ENCODE measurements around the gene GREB1.
"Not testable (repeated sequence)": the region's sequence is repeated elsewhere in the genome, so short reads cannot be mapped to it uniquely, and the experiment has no call there.

The GREB1 gene

DNA sequence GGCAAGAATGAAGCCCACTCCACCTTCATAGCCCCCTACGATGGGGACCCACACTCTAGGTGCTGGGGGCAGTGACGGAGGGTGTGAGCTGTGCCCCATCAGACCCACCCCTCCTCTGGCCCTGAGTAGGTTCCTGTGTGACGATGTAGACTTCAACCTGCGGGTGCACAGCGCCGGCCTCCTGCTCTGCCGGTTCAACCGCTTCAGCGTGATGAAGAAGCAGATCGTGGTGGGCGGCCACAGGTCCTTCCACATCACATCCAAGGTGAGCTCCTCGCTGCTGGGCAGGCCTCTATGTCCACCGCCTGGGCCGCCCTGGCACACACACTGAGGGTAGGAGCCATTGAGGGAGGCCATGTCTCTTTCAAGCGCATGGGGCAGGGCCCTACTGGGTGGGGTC lies 101.3 kb downstream of the GREB1 start:
- DNase-seq (ENCODE audit: low read depth) = no peak

DNA sequence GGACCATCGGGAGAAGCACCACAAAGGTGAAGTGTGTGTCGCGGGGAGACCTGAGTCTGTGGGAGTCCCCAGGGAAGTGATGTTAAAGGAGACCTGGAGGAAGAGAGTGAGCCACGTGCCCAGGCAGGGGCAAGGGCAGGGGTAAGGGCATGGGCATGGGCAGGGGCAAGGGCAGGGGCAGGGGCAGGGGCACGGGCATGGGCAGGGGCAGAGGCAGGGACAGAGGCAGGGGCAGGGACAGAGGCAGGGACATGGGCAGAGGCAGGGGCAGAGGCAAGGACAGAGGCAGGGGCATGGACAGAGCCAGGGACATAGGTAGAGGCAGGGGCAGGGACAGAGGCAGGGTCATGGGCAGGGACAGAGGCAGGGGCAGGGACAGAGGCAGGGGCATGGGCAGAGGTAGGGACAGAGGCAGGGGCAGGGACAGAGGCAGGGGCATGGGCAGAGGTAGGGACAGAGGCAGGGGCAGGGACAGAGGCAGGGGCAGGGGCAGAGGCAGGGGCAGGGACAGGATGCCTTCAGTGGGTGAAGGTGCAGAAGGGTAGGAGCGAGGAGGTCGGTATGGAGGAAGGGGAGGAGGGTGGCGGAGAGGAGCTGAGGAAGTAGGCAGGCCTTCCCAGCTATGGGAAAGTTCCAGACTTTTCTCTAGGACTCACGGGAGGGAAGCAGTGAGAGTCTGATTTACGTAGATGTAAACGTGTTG lies 102.9 kb downstream of the GREB1 start:
- DNase-seq (ENCODE audit: low read depth) = no peak

DNA sequence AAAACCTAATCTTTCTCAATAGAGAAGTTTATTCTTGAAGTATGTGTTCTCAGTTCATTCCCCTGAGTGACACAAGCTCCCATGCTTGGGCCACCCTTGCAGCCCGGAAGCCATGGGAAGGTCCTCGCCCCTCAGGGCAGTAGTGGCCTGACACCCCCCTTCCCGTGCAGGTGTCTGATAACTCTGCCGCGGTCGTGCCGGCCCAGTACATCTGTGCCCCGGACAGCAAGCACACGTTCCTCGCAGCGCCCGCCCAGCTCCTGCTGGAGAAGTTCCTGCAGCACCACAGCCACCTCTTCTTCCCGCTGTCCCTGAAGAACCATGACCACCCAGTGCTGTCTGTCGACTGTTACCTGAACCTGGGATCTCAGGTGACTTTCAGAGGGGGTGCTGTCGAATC lies 103.7 kb downstream of the GREB1 start:
- no peak for DNase-seq (ENCODE audit: low read depth)

DNA sequence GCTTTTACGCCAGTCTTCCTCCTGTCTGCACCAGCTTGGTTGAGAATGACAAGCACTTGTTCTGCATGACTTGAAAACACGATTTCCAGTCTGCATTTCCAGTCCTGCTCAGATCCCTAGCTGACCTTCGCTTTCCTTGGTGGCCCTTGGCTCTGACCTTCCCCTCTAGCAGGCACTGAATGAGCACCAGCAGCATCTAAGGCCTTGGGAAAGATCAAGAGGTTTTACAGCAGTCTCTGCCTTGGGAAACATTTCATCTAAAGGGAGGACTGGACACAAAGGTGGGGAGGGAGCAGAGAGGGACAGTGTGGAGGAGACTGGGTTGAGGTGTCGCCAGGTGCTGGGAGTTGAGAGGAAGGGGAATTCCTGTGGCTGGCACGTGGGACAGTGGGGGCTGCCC lies 105.7 kb downstream of the GREB1 start:
- no peak for DNase-seq (ENCODE audit: low read depth)

DNA sequence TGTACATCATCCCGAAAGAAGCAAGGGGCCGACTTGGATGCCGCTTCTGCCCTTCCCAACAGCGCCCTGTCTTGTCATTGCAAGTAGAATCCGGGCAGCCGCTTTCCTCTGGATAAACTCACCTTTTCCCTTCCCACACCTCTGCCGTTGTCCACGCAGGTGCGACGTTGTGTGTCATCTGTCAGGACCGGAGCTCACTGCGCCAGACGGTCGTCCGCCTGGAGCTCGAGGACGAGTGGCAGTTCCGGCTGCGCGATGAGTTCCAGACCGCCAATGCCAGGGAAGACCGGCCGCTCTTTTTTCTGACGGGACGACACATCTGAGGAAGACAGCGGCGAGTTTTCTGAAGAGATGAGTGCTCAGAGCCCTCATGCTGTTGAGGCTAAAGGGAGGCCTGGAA lies 106.3 kb downstream of the GREB1 start:
- no peak for DNase-seq (ENCODE audit: low read depth)

DNA sequence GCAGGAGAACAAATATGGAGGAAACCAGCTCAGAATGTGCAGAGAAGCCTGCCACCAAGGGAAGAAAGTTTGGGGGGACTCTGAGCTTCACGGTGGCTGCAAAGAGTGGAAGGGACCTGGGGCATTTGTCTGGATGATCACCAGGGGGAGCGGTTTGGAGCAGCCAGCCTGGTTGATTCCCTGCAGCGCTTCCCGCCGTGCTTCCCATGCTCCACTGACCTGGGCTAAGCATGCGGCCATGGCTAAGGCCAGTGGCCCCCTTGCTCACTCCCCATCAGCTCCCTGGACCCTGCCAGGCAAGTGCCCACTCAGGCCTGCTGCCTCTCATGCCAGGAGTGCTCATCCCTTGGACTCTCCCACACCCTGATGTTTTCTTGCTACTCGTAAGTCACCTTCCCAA lies 109.1 kb downstream of the GREB1 start:
- DNase-seq (ENCODE audit: low read depth) = no peak

DNA sequence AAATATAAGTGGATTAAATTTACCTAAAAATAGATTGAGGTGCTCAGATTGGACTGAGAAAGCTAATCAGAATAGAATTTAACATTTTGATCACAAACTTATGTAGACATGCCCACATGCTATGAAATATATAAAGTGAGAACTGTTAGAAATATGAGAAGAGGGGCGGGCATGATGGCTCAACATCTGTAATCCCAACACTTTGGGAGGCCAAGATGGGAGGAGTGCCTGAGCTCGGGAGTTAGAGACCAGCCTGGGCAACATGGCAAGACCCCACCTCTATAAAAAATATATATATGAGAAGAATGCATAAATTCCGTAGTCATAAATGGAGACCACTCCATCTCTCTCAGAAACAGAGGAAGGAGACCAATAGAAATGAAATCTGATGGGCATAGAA lies 110.4 kb downstream of the GREB1 start:
- no peak for DNase-seq (ENCODE audit: low read depth)

DNA sequence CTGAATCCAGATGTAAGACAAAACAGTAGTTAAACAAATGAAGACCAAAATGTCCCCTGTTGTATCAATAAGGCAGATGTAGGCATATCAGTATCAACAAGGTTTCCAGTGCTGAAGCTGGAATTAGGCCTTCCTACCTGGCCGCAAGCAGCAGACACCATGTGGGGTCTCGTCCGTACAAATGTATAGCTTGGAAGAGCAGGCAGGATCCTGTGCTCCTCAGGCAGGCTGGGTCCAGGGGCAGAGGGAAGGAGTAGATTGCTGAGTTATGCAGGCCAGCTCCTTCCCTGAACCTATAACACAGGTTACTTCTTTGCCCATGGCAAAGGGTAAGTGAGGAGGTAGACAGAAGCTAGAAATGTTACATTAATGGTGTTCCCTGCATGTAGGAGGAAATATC lies 112.7 kb downstream of the GREB1 start:
- DNase-seq (ENCODE audit: low read depth) = no peak

DNA sequence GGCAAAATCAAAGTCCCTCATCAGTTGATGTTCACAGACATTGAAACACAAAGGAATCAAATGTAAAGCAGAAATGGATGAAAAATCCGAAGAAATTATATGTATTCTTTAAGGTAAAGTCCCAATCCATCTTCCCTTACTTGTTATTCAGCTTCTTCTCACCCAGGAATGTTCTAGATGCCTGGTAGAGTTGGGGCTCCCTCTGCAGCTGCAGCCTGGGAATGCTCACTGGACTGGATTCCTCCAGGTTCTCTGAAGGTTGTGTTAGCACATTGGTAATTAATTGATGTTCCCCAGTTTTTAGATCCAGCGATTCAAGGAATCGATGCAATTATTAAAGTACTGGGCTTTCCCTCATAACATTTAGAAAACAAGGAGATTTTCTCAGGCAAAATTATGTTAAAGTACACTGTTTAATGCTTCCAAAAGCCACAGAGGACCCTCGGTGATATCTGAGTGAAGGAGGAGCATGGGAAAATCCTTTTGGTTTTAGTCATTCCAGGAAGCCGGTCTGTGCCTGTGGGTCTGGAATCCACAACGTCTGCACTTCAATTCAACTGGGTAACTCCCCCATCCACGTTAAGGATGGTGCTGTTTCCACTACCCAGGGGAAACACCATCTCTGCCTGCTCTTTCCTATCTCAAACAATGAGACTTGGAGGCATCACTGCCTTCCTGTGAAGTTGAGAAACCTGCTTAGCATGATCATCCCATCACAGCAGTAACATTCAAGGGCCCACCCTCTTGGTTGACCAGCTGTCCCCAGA lies 114.2 kb downstream of the GREB1 start:
- DNase-seq (ENCODE audit: low read depth) = no peak

DNA sequence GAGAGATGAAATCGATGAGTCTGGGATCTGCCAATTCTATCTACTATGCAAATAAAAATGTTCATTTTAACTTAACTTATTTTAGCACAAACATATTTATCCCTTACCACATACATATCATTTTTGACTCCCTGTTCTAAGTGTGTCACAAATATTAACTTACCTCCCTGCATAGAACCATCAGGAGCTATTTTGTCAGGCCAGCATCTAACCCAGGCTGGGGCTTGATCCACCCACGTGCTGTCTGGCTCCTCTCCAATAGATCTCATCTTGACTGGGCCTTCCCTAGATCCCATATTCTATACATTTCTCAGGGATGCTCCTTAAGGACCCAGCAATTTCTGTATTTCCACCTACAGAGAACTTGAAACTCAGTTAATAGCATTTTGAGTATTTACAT lies 115.2 kb downstream of the GREB1 start:
- no peak for DNase-seq (ENCODE audit: low read depth)

DNA sequence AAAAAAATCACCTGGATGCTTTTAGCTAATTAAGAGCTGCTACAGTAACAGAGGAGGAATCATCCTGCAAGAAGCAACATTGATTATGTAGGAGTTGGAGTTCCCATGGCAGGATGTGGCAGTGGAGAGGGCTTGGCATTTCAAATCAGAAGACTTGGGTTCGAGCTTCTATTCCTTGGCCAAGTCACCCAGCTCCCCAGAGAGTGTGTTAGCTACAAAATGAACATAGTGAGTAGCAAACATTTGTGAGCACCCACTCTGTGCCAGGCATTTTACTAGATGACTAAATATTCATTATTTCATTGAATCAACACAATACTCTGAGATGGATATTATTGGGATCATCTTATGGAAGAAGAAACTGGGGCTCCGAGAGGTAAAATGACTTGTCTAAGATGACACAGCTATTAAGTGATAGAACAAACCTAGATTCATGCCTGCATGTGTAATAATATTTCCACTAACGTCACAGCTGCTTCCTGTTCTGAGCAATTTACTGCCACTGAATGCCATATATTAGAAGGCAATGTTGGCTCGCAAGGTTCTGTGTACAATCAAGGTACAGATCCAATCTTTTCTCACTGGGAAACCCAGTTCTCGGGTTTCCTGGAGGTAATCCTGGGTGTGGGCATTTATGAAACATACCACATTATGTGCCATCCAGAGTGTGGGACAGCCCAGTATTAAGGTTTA lies 118.2 kb downstream of the GREB1 start:
- DNase-seq (ENCODE audit: low read depth) = no peak

DNA sequence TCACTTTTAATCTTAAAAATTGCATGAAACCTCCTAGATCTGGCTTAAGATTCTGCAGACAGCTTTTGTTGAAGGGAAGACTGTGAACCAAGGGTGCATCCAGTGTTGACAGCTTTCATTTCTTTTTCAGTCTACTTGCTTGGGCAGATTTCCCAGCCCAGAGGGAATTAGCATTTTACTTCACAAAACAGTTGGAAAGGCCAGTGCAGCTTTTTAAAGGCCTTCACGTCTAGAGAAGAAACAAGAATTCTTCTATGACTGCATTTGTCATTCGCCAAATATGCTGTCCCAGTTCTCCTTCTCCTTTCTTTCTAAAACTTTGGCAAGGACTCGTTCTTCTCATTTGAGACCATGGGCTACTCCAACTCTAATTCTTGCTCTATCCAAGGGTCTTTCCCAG lies 118.7 kb downstream of the GREB1 start:
- DNase-seq (ENCODE audit: low read depth) = no peak

DNA sequence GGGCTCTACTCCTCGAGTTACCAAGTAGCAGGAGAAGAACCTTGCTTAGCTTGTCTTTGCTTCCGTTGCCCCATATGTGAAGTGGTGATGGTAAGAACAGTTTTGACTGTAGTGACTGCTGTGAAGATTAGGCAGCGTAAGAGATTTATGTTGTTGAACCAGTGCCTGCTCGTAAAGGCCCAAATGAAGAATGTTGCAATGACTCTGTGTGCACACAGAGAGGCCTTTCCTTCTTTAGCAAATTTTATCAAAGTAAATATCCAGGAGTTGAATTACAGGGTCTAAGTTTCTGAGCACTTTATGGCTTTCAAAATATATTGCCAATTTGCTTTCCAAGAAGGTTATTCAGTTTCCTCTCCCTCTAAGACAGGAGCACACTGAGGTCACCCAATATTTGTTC lies 121.7 kb downstream of the GREB1 start:
- no peak for DNase-seq (ENCODE audit: low read depth)

DNA sequence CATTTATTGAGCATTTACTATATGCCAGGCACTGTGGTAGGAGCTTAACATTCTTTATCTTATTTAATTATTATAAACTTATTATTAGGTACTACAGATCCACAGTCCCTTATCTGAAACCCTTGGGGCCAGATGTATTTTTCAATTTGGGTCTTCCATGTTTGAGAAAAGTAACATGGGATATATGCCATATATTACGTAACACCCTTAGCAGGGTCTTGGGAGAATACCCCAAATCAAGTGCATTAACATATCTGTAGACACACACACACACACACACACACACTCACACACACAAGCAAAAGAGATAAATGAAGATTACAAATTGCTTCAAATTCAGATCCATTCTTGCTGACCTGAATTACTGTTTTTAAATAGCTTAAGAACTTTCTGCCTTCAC lies 122.4 kb downstream of the GREB1 start:
- DNase-seq (ENCODE audit: low read depth) = no peak

DNA sequence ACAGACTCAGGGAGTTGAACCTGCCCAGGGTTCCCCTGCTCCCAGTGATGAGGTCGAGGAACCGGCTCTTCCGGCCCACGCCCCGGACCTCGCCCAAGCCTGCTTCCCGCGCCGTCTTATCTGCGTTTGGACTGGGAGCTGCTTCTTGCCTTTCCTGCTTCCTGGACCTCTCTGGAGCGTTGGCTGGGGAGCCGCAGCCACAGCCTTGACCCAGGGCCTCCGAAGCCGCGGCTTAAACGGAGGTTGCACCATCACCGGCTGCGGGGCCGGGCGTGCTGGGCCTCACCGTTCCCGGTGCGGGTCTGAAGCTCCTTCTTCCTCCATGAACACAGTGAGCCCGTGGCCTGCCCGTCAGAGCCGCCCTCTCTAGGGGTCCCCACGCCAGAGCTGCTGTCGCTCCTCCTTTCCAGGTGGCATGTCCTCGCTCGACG lies 122.8 kb downstream of the GREB1 start:
- no peak for DNase-seq (ENCODE audit: low read depth)

DNA sequence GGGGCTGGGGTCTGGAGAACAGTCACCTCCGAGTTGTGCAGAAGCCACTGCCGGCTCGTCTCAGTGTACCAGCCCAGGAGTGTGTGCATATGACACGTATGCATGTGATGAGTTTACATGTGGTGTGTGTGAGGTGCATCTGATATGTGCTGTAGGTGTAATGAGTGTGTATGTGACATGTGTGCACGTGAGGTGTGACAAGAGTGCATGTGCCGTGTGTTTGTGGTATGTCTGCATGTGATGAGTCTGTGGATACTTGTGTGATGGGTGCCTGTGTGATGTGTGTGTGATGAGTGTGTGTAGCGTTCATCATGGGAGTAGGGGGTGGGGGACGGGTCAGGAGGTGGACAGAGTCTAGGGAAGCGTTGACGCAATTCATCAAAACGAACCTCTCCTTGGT lies 123.3 kb downstream of the GREB1 start:
- DNase-seq (ENCODE audit: low read depth) = no peak

DNA sequence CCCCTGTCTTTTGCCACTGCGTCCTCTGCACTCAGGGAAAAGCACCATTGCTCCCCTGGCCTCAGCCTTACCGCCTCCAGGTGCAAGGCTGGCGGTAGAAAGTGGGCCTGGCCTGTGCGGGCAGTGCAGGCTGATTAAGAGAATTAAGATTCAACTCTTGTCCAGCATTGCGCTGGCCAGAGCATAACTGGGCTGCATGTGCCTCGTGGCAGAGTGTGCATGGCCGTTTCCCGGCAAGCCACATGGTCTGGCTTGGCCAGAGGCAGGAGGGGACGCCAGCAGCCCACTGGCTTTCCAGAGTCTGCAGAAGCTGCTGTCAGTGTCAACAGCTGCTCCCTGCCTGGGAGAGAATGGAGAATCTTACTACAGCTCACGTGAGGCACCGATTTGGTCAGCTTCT lies 123.8 kb downstream of the GREB1 start:
- no peak for DNase-seq (ENCODE audit: low read depth)

DNA sequence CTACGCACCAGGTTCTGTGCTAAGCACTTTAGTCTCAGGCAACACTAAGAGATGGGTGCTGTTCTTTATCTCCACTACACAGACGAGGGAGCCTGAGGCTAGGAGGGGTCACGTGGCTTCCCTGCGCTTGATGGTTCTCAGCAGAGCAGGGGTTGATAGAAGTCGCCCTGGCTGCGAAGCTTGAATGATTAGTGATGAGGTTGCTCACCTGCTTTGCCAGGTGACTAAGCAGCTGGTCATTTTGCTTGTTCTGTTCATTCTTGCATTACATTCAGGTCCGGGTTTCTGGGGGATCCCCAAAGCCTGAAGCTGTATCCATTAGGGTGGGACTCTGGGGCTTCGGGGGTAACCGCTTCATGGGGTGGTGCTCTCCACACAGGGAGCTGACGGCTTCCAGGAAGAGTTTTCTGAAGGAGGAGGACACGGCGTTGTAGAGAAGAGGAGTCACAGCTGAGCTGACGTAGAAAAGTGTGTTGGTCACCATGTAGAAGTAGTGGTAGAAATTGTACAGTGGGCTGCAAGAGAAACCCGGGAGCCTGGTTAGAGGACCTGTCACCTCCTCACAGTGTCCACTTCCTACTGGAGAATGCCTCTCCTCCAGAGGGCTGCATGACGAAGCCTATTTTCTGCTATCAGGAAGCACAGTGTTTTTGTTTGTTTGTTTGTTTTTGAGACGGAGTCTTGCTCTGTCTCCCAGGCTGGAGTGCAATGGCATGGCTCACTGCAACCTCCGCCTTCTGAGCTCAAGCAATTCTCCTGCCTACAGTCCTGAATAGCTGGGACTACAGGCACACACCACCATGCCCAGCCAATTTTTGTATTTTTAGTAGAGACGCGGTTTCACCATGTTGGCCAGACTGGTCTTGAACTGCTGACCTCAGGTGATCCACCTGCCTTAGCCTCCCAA lies 124.6 kb downstream of the GREB1 start:
- DNase-seq (ENCODE audit: low read depth) = no peak

DNA sequence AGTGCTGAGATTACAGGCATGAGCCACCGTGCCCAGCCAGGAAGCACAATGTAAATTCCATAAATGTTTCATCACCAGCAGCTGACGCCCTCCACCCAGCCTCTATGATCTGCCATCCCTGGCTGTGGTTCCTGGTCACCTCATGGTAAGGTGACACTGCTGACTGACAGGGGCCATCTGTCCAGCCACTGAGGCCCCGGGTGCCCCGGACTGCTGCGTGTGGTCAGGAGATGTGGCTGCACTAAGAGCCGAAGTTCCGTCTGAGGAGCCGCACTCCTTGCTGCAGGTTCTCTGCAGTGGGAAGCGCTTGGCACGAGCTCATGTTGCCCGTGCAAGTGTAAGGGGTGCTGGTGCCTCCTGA lies 125.2 kb downstream of the GREB1 start:
- DNase-seq (ENCODE audit: low read depth) = no peak

DNA sequence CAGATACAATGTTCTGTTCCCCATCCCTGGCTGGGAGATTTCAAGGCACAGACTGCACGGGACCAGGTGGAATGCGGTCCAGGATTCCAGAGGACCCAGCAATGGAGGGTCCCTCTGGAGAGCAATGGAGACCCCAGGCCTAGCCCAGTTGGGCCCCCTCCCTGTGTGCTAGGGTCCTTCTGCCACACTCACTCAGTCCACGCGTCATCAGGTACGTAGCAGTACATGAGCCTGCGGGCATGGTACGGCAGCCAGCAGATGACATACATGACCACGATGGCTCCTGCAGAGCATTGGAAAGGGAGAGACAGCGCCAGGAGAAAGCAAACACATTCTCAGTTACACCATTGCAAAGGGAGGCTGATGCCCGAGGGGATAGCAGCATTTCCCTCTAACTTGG lies 126.0 kb downstream of the GREB1 start:
- no peak for DNase-seq (ENCODE audit: low read depth)

DNA sequence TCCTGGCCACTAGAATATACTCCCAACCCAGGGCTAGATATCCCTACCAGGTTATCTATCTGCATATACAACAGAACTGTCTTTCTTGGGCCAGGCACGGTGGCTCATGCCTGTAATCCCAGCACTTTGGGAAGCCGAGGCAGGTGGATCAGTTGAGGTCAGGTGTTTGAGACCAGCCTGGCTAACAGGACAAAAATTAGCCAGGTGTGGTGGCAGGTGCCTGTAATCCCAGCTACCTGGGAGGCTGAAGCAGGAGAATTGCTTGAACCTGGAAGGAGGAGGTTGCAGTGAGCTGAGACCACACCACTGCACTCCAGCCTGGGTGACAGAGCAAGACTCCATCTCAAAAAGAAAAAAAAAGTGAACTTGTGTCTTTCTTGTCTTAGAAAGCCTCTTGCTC lies 126.6 kb downstream of the GREB1 start:
- DNase-seq (ENCODE audit: low read depth) = not testable (repeated sequence)

DNA sequence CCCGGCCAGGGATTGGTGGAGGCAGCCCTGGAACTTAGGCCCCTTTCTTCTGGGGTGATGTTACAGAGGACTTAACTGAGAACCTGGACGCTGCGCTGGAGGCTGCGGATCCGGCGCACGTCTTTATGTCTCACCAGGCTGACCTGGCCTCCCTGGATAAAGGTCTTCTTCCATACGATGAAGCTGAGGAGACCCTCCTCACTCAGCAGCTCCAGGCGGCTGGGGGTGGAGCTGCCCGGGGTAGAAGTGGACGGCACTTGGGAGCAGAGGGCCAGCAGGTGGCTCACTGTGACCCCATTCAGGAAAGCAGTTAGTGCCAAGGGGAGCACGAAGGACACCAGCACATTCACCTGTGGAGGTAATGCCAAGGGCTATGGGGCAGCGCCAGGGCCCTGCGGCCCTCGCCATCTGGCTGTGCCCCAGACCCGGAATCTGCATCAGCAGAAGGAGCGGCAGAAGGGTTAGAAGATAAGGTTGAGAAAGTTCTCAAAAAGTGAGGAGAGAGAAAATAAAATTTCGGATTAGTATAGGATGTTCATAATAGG lies 128.1 kb downstream of the GREB1 start:
- DNase-seq (ENCODE audit: low read depth) = no peak

All from activated T-cell treated with anti-CD3 and anti-CD28 coated beads for 1 hour (primary cell).